ENCODE data around the gene CAMTA1. TPM values are rescaled to one million over a fixed set of nuclear protein-coding genes. Genes with fewer than 3 reads are reported as not detected.

Gene CAMTA1
- total RNA-seq, 1 experiment from 2014 or later = 219 TPM

DNA sequence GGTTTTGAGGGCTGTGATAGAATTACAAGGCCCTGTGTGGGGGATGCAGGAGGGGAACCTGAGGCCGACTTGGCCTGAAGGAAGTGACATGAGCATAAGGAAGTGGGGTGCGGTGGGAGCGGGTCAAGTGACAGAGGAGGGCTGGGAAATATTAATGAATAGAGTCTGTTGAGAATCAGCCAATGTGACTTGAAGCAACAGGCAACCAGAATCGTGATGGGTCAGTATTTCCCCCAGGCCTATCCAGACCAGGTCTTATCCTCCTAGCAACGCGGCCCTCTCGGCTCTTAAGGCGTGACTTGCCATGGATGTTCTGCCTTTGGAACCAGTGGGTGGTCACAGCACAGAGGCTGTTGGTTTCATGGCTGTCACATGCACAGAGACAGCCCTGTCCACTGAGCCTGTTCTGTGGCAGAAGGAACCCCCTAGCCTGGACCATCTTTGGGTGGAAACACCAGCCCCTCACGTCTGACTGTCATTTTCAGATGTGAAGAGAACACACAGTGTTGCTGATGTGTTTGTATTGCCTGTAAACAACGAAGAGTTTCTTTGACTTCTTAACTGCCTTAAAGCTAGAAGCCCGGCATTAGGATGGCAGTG, 468.8 kb downstream of the CAMTA1 start:
- no peak for DNase-seq (ENCODE audit: low read depth)

GRCh38 chr1:7255303-7256058, 470.2 kb downstream of the CAMTA1 start:
- peak; percentile 85 for DNase-seq (ENCODE audit: low read depth)

GRCh38 chr1:7256526-7256925, 471.3 kb downstream of the CAMTA1 start:
- DNase-seq (ENCODE audit: low read depth) = no peak

- no peak for DNase-seq (ENCODE audit: low read depth)
Observed at GRCh38 chr1:7257225-7257624, 472.0 kb downstream of the CAMTA1 start.

DNA sequence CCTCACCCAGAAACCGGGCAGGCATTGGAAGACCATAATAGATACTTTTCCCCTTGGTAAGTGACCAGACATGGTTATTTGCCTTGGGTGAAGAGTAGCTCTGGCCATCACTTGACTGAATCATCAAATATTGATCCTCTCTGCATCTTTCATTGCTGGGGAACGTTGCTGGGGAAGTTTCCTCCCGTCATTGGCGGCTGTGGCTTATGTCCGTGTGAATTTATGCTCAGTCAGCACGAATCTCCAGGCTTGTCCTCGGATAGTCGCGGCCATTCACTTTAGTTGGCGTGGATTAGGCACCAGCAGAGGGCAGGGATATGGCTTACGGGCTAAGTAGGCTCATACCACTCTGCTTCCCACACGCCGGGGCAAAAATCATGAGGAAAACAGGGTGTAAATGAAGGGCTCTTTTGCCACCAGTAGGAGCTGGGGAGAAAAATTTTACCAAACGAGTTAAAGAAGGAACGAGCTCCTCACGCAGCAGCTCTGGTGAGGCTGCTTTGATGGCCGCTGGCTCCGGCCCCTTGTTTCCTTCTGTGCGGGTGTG, 473.4 kb downstream of the CAMTA1 start:
- DNase-seq (ENCODE audit: low read depth) = no peak

- DNase-seq (ENCODE audit: low read depth) = no peak
Observed at GRCh38 chr1:7259955-7260354, 474.7 kb downstream of the CAMTA1 start.

DNA sequence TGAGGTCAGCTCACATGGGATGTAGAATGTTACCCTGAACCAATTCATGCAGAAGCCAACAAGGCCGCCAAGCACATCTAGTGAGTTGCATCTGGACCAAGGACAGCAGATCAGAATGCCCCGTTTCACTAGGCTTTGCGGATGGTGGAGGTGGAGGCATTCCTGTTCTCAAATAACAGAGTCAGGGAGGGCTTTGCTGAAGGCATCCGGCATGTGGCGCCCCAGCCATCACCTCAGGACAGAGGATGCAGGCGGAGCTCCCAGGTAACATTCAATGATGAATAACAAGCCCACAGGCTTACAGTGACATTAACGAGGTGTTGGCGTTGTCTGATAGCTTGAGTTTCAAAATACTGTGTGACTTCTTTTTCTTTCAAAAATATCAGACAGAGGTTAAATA, 476.2 kb downstream of the CAMTA1 start:
- no peak for DNase-seq (ENCODE audit: low read depth)

DNA sequence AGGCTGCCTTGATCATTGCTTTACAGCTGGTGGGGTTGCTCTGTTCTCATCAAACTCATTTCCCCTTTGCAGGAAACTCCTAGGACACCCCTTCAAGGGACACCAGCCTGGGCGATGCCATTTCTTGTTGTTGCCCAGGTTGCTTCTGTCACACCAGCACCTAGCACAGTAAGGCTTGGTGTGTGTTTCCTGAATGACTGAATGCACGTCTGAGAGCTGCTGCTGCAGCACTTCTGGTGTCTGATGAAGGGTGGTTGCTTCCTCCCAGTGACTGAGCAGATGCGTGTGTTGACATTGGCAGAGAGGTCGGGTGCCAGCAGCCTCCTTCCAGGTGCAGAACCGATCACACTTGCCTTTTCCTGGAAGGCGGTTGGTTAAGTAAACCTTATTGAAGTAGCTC, 477.4 kb downstream of the CAMTA1 start:
- no peak for DNase-seq (ENCODE audit: low read depth)

DNA sequence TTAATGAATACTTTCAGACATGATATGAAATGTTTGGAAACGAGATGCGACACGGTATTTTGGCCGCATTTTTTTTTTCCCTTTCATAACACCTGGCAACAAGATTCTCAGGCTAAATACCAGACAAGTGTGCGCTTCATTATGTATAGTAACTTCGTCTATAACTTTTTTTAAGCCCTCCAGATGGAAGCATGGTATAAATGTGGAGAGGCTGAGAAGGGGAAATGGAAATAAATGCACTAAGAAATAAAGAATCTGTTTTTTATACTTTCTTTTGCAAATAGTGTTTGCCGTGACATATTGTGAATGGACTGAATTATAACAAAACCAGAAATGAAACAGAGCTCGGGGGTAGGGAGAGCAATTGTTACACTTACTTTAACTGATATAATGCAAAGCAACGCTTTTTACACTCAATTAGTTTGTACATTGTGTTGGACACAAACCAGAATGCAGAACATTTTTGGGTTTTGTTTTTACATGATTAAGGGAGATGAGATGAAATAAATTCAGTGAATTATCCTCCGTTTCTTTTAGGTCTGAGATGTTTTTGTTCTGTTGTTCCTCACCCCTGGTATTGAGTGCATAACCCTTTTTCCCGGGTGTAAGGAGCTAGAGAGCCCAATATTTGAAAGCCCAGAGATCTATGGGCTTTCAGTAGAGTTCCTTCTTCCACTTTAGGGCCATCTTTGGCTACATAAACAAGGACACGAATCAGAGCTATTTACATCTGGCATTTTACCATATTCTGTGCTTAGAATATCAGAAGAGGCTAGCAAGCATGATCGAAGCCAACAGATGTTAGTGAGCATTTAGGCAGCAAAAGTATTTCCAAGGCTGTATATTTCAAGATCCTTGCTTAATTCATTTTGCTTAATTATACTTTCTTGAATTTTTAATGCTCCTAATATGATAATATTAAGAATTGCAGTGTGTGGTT, 478.0 kb downstream of the CAMTA1 start:
- no peak for DNase-seq (ENCODE audit: low read depth)

- no peak for DNase-seq (ENCODE audit: low read depth)
Observed at GRCh38 chr1:7264101-7264500, 478.8 kb downstream of the CAMTA1 start.

DNA sequence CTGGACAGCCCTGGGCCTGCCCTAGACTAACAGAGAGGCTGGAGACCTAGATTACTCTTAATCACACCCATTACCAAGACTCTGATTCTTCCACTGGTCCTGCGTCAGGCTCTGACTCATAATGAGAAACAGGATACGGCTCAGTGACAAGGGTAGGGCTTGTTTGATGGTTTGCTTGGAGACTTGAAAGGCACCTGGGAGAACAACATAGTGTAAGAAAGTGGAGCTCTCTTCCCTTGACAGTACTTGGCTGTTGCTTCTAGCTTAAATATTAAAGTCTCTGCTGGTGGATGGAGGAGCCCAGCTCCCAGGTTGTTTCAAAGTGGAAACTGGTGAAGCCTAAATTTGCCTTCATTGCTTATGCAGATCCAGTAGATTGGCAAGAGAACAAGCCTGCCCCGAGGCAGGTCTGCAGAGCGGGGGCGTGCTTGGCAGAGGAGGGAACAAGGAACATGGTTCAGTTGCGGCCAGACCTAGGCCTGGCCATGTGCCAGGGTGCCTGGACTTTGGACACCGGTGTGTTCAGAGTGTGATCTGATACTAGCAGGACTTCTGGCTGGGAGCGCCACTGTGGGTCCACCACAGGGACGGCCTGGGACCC, 480.6 kb downstream of the CAMTA1 start:
- peak; percentile 99 for DNase-seq (ENCODE audit: low read depth)

DNA sequence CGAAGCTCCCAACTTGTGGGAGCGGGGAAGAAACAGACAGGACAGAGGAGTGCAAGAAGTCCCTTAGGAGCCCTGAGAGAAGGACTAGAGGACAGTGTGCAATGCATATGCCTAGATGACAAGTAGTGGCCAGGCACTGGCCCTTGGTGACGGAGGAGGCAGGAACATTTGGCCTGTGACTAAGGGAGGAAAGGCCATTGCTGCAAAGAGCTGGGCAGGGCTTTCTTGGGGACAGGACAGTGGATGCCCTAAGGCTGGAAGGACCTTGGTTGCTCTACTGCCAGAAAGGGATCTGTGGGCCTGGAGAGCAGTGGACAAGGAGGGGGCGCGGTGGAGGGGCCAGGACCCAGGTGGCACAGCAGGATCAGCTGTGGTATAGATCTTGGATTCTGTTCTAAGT, 481.3 kb downstream of the CAMTA1 start:
- peak; percentile 48 for DNase-seq (ENCODE audit: low read depth)

DNA sequence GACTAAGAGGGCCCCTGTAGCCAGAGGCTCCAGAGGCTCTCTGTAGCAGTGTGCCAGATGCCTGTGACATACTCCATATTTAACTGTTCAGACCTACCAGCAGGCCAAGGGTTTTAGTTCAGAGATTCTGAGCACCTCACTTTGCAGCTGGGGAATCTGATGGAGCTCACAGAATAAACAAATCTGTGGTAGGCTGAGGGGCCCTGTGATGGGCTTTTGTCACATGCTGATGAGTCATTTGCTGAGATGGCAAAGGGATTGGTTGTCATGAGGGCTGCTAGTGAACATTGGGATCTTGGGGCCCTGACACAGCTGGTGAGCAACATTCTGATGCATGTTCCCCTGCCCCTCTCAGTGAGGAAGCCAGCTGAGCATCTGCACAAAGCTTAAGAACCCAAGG, 482.2 kb downstream of the CAMTA1 start:
- peak; percentile 90 for DNase-seq (ENCODE audit: low read depth)

- no peak for DNase-seq (ENCODE audit: low read depth)
Observed at GRCh38 chr1:7268983-7269382, 483.7 kb downstream of the CAMTA1 start.

GRCh38 chr1:7269525-7269924, 484.3 kb downstream of the CAMTA1 start:
- no peak for DNase-seq (ENCODE audit: low read depth)

DNA sequence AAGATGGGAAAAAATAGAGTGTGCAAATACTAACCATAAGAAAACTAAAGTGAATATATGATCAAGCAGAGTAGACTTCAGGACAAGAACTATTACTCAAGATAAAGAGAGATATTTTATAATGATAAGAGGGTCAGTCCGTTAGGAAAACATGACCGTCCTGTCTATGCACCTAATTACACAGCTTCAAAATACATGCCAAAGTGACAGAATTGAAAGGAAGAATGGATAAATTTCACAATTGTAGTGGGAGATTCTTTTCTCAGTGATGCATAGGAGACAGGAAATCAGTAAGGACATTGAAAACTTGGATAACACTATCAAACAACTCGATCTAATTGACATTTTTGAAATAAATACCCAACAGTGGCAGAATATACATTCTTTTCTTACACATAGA, 489.0 kb downstream of the CAMTA1 start:
- no peak for DNase-seq (ENCODE audit: low read depth)

GRCh38 chr1:7278045-7278444, 492.8 kb downstream of the CAMTA1 start:
- DNase-seq (ENCODE audit: low read depth) = no peak

GRCh38 chr1:7278827-7279765, 493.8 kb downstream of the CAMTA1 start:
- no peak for DNase-seq (ENCODE audit: low read depth)

- DNase-seq (ENCODE audit: low read depth) = no peak
Observed at GRCh38 chr1:7279769-7280168, 494.5 kb downstream of the CAMTA1 start.

- DNase-seq (ENCODE audit: low read depth) = no peak
Observed at GRCh38 chr1:7280347-7280960, 495.2 kb downstream of the CAMTA1 start.
